AML-193 (cell line): ENCODE results near the gene STPG3.

ENCODE experiments used
- DNase-seq, 2 experiments: peaks; one replicate each; lab custom pipeline; 2025; lab: John Stamatoyannopoulos, UW

STPG3 gene

GRCh38 chr9:137279741-137280473, 28.8 kb downstream of the STPG3 start:
- no peak for DNase-seq

GRCh38 chr9:137280474-137281344, 29.6 kb downstream of the STPG3 start:
- DNase-seq: no peak

GRCh38 chr9:137281345-137282116, 30.4 kb downstream of the STPG3 start:
- no peak for DNase-seq

- peak; percentile 40 to 42 for DNase-seq
Measured at GRCh38 chr9:137286975-137287383, 35.9 kb downstream of the STPG3 start.

- no peak for DNase-seq
Measured at GRCh38 chr9:137293094-137293481, 42.0 kb downstream of the STPG3 start.

- DNase-seq: no peak
Measured at GRCh38 chr9:137293482-137294090, 42.5 kb downstream of the STPG3 start.

GRCh38 chr9:137294091-137294680, 43.1 kb downstream of the STPG3 start:
- DNase-seq: no peak

GRCh38 chr9:137294681-137295237, 43.7 kb downstream of the STPG3 start:
- DNase-seq: no peak

- DNase-seq: no peak
Measured at GRCh38 chr9:137295238-137295811, 44.2 kb downstream of the STPG3 start.

- no peak for DNase-seq
Measured at GRCh38 chr9:137295849-137296669, 45.0 kb downstream of the STPG3 start.

GRCh38 chr9:137296670-137297664, 45.9 kb downstream of the STPG3 start:
- DNase-seq: no peak

GRCh38 chr9:137297966-137298365, 46.9 kb downstream of the STPG3 start:
- no peak for DNase-seq

GRCh38 chr9:137298401-137299202, 47.5 kb downstream of the STPG3 start:
- no peak for DNase-seq

GRCh38 chr9:137299203-137299565, 48.1 kb downstream of the STPG3 start:
- DNase-seq: no peak

GRCh38 chr9:137299938-137300337, 48.9 kb downstream of the STPG3 start:
- DNase-seq: no peak

GRCh38 chr9:137300567-137301080, 49.5 kb downstream of the STPG3 start:
- DNase-seq: no peak

- DNase-seq: no peak
Measured at GRCh38 chr9:137301081-137301947, 50.2 kb downstream of the STPG3 start.
